Eye (tissue), 1 donor: ENCODE data around the gene ATF7IP2.
A peak's percentile ranks its signal among the peaks of the same experiment; 100 is the strongest.
"Not testable (repeated sequence)": the region's sequence is repeated elsewhere in the genome, so short reads cannot be mapped to it uniquely, and the experiment has no call there.

Experiments used
- DNase-seq: peaks from one replicate; pipeline ENCODE4 v3.0.0-alpha.2; 2015

ATF7IP2 gene

GRCh38 chr16:10453159-10453510, 67.3 kb downstream of the ATF7IP2 start:
- DNase-seq = no peak

- DNase-seq = no peak
Measured at GRCh38 chr16:10465821-10466220, 80.0 kb downstream of the ATF7IP2 start.

DNA sequence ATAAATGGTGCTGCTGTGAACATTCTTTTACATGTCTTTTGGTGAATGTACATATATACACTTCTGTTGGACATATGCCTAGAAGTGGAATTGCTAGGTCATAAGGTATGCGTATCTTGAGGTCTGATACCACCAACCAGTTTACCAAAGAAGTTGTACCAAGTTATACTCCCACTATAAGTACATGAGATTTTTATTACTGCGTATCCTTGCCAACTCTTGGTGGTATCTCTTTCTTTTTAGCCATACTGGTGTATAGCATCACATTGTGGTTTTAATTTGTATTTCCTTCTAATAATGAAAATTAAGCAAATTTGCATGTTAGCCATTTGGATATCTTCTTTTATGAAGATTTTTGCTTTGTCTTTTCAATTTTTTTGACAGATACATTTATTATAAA, 80.5 kb downstream of the ATF7IP2 start:
- DNase-seq = no peak

- no peak for DNase-seq
Measured at GRCh38 chr16:10466861-10467260, 81.0 kb downstream of the ATF7IP2 start.

- not testable (repeated sequence) for DNase-seq
Measured at GRCh38 chr16:10476636-10477035, 90.8 kb downstream of the ATF7IP2 start.

DNA sequence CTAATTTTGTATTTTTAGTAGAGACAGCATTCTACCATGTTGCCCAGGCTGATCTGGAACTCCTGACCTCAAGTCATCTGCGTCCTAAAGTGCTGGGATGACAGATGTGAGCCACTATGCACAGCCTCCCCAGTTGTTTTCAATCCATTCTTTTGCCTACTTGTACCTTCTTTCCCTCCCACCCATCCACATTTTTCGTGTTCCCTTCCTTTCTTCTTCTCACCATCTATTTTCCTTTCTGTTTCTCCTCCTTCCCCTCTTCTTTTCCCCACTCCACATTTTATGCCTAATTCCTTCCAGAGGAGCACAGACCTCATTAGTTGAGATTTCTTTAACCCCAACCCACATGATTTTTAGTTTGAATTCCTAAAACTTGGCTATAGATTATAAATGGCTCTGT, 94.3 kb downstream of the ATF7IP2 start:
- DNase-seq = no peak

DNA sequence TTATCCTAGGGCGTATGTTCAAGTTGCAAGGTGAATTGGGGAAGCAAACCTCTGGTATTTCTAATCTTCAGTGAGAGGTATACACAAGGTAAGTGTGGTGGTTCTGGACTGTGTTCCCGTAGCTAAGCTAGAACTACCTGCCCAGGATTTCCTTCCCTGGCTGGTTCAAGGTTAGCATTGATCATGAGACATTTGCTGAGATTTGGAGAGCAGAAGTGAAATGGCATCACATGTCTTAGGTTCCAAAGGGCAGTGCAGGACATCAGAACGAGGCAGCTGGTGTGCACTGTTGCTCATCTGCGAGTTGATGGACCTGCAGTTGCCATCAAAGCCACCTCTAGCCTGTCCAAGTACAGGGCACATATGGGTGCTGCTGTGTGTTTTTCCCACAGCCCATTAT, 99.3 kb downstream of the ATF7IP2 start:
- no peak for DNase-seq

- no peak for DNase-seq
Measured at GRCh38 chr16:10485698-10486382, 100.0 kb downstream of the ATF7IP2 start.

- no peak for DNase-seq
Measured at GRCh38 chr16:10490141-10490540, 104.3 kb downstream of the ATF7IP2 start.

DNA sequence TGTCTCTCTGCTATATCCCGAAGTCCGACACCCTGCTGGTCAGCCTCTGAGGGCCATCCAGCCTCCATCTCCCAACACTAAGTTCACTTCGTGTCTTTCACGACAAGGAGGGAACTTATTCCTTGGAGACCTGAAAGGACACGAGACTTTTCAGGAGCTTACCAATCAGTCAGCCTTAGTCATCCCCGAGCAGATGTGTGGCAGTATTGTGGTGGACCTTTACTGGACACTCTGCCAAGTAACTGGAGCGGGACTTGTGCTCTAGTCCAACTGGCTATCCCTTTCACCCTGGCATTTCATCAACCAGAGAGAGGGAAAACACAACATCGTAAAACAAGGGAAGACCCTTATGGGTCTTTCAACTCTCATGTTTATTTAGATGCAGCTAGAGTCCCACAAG, 107.4 kb downstream of the ATF7IP2 start:
- no peak for DNase-seq

DNA sequence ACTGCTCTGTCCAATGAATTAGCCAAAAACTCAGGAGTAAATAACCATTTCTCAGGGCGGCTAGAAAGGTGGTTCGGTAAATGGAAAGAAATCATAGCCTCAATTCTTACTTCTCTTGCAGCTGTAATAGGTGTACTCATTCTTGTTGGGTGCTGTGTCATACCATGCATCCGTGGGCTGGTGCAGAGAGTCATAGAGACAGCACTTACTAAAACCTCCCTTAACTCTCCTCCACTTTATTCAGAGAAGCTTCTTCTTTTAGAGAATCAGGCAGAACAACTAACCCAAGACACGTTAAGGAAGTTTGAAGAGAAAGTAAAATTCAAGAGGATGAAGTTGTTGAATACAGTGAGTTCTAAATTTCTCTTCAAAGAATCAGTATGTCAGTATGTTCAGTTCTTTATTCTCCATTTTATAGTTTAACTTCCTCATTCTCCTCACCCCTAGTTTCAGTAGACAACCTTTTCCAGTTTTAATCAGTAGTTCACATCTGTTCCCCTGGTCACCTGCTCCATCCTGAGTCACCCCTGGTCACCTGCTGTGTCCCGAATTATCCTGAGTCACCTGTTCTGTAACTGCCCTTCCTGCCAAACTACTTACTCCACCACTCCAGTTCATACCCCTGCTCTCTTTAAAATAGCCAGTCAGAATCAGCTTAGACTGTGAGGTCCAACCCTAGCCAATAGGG, 108.6 kb downstream of the ATF7IP2 start:
- DNase-seq = no peak

DNA sequence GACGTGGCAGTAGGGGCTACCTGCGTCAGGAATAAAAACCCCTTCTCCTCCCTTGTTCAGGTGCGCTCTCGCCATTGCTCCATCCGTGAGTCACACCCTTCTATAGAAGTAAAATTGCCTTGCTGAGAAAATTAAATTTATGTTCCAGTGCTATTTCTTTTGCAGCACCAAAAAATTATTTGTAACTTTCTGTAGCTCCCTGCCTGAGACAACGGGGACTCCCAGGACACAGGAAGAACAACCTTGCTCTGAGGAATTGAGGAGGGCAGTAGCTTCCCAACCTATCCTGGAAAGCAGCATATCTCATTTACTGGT, 109.1 kb downstream of the ATF7IP2 start:
- no peak for DNase-seq

- DNase-seq = peak; percentile 35
Measured at GRCh38 chr16:10497132-10498101, 111.6 kb downstream of the ATF7IP2 start.

- no peak for DNase-seq
Measured at GRCh38 chr16:10500582-10500981, 114.7 kb downstream of the ATF7IP2 start.

DNA sequence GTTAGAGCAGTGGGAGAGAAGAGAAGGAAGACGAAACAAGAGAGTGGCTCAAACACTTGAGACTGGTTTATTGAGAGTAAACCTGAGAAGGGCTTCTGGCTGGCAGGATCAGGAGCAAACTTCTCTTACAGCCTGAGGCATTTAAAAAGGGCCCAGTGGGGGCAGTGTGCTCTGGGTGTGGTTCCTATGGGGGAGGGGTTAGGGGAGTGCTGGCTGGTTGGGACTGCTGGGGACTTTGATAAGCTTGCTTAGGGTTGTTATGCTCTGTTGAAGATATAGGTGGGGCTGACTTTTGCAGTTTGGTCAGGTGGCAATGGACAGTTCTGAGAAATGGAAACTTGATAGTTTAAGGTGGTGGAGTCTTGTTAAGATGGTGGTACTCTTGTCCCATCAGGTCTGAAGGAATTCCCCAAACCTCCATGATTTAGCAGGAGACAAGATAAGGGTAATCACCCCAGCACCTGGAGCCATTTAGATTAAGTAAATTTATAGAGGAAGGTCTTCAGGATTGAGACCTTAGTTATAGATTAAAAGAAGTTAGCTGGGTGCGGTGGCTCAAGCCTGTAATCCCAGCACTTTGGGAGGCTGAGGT, 115.3 kb downstream of the ATF7IP2 start:
- DNase-seq = no peak

DNA sequence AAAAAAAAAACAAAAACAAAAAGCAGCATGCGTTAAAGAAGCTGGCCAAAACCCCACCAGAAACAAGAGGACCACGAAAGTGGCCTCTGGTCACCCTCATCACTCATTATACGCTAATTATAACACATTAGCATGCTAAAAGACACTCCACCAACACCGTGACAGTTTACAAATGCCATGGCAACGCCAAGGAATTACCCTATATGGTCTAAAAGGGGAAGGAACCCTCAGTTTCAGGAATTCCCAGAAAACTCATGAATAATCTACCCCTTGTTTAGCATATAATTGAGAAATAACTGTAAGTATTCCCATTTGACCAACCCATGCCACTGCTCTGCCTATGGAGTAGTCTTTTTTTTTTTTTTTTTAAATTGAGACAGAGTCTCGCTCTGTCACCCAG, 116.9 kb downstream of the ATF7IP2 start:
- no peak for DNase-seq

- DNase-seq = no peak
Measured at GRCh38 chr16:10504404-10504885, 118.6 kb downstream of the ATF7IP2 start.

DNA sequence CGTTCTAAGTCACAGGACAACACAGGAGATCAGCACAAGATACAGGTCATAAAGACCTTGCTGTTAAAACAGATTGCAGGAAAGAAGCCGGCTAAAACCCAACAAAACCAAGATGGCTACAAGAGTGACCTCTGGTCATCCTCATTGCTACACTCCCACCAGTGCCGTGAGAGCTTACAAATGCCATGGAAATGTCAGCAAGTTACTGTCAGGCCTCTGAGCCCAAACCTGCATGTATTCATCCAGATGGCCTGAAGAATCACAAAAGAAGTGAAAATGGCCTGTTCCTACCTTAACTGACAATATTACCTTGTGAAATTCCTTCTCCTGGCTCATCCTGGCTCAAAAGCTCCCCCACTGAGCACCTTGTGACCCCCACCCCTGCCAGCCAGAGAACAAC, 119.4 kb downstream of the ATF7IP2 start:
- not testable (repeated sequence) for DNase-seq

- DNase-seq = peak; percentile 89
Measured at GRCh38 chr16:10509534-10510025, 123.7 kb downstream of the ATF7IP2 start.

DNA sequence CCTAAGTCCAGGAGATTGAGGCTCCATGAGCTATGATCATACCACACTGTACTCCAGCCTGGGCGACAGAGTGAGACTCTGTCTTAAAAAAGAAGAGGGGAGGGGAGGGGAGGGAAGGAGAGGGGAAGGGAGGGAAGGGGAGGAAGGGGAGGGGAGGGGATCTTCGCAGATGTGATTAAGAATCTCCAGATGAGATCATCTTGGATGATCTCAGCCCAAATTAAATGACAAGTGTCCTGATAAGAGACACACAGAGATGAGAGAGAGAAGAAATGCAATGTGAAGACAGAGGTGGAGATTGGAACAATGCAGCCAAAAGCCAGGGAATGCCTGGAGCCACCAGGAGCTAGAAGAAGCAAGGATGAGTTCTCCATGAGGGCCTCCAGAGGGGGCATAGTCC, 124.4 kb downstream of the ATF7IP2 start:
- DNase-seq = no peak

DNA sequence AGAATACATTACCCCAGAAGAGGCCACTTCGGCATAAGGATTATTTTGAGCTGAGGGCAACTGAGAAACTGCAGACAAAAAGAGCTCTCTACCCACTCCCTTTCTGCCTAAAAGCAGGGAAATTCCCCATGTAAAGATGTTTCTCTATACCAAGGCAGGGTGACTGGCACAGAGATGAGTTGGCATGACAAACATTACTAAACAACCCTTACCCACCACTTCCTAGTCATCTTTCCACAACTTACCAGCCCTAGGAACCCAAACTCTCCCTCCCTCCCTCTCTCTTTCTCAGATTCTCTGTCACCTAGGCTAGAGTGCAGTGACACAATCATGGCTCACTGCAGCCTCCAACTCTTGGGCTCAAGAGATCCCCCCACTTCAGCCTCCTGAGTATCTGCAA, 126.0 kb downstream of the ATF7IP2 start:
- DNase-seq = no peak

GRCh38 chr16:10514369-10515055, 128.7 kb downstream of the ATF7IP2 start:
- peak; percentile 77 for DNase-seq
